ENCODE data around the gene KLHL33. TPM values are rescaled to one million over a fixed set of nuclear protein-coding genes. Genes with fewer than 3 reads are reported as not detected.

KLHL33 gene
- total RNA-seq, 4 donors from 2014 or later = 0.50 to 0.92 (median 0.77) TPM

GRCh38 chr14:20391505-20391904 lies 44.5 kb downstream of the KLHL33 start:
- Histone ChIP-seq H3K4me3 (no peak overlapping the region), H3K4me1 (no peaks in the 10 kb centered on the region), H3K9me3 (no peaks in the 10 kb centered on the region), H3K27me3 (no peaks in the 10 kb centered on the region), H3K36me3 (peaks cover 78 to 100% (median 94%) of the 10 kb centered on the region in 4 donors), H3K27ac (replicated peaks in 1 of 4) (no peak overlapping the region)
- intact Hi-C loops (cut with DNase I) = no loop called here
- WGBS = 96% methylated on average over 4 of the region's 4 CpGs
- TF ChIP-seq POLR2AphosphoS5 (IDR thresholded peaks at IDR 0.05) (no peak), EP300 (IDR thresholded peaks at IDR 0.05) (no peak), CTCF (IDR thresholded peaks at IDR 0.05) (no peak), POLR2A (IDR thresholded peaks at IDR 0.05; ENCODE audit: low read depth) (no peak)
- DNase-seq (ENCODE audit: extremely low spot score) = no peak

GRCh38 chr14:20388159-20388558 lies 47.8 kb downstream of the KLHL33 start:
- H3K4me1 ChIP-seq = no peaks in the 10 kb centered on the region
- TF ChIP-seq POLR2AphosphoS5 (IDR thresholded peaks at IDR 0.05) (no peak), POLR2A (IDR thresholded peaks at IDR 0.05; ENCODE audit: low read depth) (no peak), CTCF (IDR thresholded peaks at IDR 0.05) (no peak), EP300 (IDR thresholded peaks at IDR 0.05) (no peak)
- no peak overlapping the region for H3K27ac ChIP-seq (replicated peaks in 1 of 4)
- no peak for DNase-seq (ENCODE audit: extremely low spot score)
- WGBS = 64% methylated on average over 4 of the region's 4 CpGs
- H3K27me3 ChIP-seq = no peaks in the 10 kb centered on the region
- H3K36me3 ChIP-seq = peaks cover 88 to 100% (median 96%) of the 10 kb centered on the region in 4 donors
- H3K4me3 ChIP-seq = no peak overlapping the region
- no peaks in the 10 kb centered on the region for H3K9me3 ChIP-seq
- intact Hi-C loops (cut with DNase I) = no loop called here

GRCh38 chr14:20387576-20387975 lies 48.4 kb downstream of the KLHL33 start:
- TF ChIP-seq CTCF (IDR thresholded peaks at IDR 0.05) (no peak), POLR2AphosphoS5 (IDR thresholded peaks at IDR 0.05) (no peak), EP300 (IDR thresholded peaks at IDR 0.05) (no peak), POLR2A (IDR thresholded peaks at IDR 0.05; ENCODE audit: low read depth) (no peak)
- peaks cover 94 to 100% (median 99%) of the 10 kb centered on the region in 4 donors for H3K36me3 ChIP-seq
- WGBS = 95% methylated on average over 6 of the region's 6 CpGs

GRCh38 chr14:20386276-20386855 lies 49.6 kb downstream of the KLHL33 start:
- TF ChIP-seq CTCF (IDR thresholded peaks at IDR 0.05) (no peak), POLR2AphosphoS5 (IDR thresholded peaks at IDR 0.05) (no peak), EP300 (IDR thresholded peaks at IDR 0.05) (no peak), POLR2A (IDR thresholded peaks at IDR 0.05; ENCODE audit: low read depth) (no peak)
- 94% methylated on average over 17 of the region's 17 CpGs for WGBS
- Histone ChIP-seq H3K27me3 (no peaks in the 10 kb centered on the region), H3K36me3 (peaks cover 96 to 100% (median 100%) of the 10 kb centered on the region in 4 donors), H3K4me3 (no peak overlapping the region), H3K4me1 (no peaks in the 10 kb centered on the region), H3K27ac (replicated peaks in 1 of 4) (no peak overlapping the region), H3K9me3 (no peaks in the 10 kb centered on the region)
- DNase-seq (ENCODE audit: extremely low spot score) = no peak
- intact Hi-C loops (cut with DNase I) = no loop called here

More at GRCh38 chr14:20387576-20387975, 48.4 kb downstream of the KLHL33 start:
- DNase-seq (ENCODE audit: extremely low spot score) = no peak
- H3K4me3 ChIP-seq = no peak overlapping the region
- no peaks in the 10 kb centered on the region for H3K4me1 ChIP-seq
- intact Hi-C loops (cut with DNase I) = no loop called here
- H3K27me3 ChIP-seq = no peaks in the 10 kb centered on the region
- H3K27ac ChIP-seq (replicated peaks in 1 of 4) = no peak overlapping the region
- no peaks in the 10 kb centered on the region for H3K9me3 ChIP-seq

GRCh38 chr14:20384886-20385285 lies 51.1 kb downstream of the KLHL33 start:
- H3K4me3 ChIP-seq = no peak overlapping the region
- no peaks in the 10 kb centered on the region for H3K4me1 ChIP-seq
- intact Hi-C loops (cut with DNase I) = no loop called here
- WGBS = 98% methylated on average over 5 of the region's 5 CpGs
- H3K27me3 ChIP-seq = no peaks in the 10 kb centered on the region
- H3K36me3 ChIP-seq = peaks cover 96 to 100% (median 100%) of the 10 kb centered on the region in 4 donors
- no peaks in the 10 kb centered on the region for H3K9me3 ChIP-seq
- TF ChIP-seq POLR2A (IDR thresholded peaks at IDR 0.05; ENCODE audit: low read depth) (no peak), EP300 (IDR thresholded peaks at IDR 0.05) (no peak), POLR2AphosphoS5 (IDR thresholded peaks at IDR 0.05) (no peak), CTCF (IDR thresholded peaks at IDR 0.05) (no peak)
- no peak for DNase-seq (ENCODE audit: extremely low spot score)
- no peak overlapping the region for H3K27ac ChIP-seq (replicated peaks in 1 of 4)

Measured in esophagus muscularis mucosa (tissue), 4 donors.